ENCODE measurements around the gene RIMBP2.

Gene RIMBP2

GRCh38 chr12:130367003-130367402 lies 349.1 kb downstream of the RIMBP2 start (continued):
- TF ChIP-seq, protein P1, sequence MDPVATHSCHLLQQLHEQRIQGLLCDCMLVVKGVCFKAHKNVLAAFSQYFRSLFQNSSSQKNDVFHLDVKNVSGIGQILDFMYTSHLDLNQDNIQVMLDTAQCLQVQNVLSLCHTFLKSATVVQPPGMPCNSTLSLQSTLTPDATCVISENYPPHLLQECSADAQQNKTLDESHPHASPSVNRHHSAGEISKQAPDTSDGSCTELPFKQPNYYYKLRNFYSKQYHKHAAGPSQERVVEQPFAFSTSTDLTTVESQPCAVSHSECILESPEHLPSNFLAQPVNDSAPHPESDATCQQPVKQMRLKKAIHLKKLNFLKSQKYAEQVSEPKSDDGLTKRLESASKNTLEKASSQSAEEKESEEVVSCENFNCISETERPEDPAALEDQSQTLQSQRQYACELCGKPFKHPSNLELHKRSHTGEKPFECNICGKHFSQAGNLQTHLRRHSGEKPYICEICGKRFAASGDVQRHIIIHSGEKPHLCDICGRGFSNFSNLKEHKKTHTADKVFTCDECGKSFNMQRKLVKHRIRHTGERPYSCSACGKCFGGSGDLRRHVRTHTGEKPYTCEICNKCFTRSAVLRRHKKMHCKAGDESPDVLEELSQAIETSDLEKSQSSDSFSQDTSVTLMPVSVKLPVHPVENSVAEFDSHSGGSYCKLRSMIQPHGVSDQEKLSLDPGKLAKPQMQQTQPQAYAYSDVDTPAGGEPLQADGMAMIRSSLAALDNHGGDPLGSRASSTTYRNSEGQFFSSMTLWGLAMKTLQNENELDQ (tag by site-specific recombination; IDR thresholded peaks at IDR 0.05; ENCODE audit: low read depth), result no peak
- TF ChIP-seq ZNF138 (tag by site-specific recombination; IDR thresholded peaks at IDR 0.05; ENCODE audit: borderline replicate concordance), result no peak

GRCh38 chr12:130366159-130366558 lies 349.9 kb downstream of the RIMBP2 start:
- Histone ChIP-seq H3K36me3 (ENCODE audit: control insufficient read depth in 2 of 2, insufficient read depth in 1 of 2, low read length in 2 of 2) (no peaks in the 10 kb centered on the region), H3K9me3 (ENCODE audit: control insufficient read depth, insufficient read depth, low read depth, low read length) (no peaks in the 10 kb centered on the region), H3K27ac (ENCODE audit: extremely low read depth, low read depth, low read length) (no peak overlapping the region), H3K4me3 (ENCODE audit: low read depth, low read length) (no peak overlapping the region), H3K4me1 (ENCODE audit: control insufficient read depth, insufficient read depth, low read length) (no peaks in the 10 kb centered on the region)
- TF ChIP-seq, protein P2, sequence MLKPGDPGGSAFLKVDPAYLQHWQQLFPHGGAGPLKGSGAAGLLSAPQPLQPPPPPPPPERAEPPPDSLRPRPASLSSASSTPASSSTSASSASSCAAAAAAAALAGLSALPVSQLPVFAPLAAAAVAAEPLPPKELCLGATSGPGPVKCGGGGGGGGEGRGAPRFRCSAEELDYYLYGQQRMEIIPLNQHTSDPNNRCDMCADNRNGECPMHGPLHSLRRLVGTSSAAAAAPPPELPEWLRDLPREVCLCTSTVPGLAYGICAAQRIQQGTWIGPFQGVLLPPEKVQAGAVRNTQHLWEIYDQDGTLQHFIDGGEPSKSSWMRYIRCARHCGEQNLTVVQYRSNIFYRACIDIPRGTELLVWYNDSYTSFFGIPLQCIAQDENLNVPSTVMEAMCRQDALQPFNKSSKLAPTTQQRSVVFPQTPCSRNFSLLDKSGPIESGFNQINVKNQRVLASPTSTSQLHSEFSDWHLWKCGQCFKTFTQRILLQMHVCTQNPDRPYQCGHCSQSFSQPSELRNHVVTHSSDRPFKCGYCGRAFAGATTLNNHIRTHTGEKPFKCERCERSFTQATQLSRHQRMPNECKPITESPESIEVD (tag by site-specific recombination; IDR thresholded peaks at IDR 0.05), result no peak
- TF ChIP-seq, protein P3, sequence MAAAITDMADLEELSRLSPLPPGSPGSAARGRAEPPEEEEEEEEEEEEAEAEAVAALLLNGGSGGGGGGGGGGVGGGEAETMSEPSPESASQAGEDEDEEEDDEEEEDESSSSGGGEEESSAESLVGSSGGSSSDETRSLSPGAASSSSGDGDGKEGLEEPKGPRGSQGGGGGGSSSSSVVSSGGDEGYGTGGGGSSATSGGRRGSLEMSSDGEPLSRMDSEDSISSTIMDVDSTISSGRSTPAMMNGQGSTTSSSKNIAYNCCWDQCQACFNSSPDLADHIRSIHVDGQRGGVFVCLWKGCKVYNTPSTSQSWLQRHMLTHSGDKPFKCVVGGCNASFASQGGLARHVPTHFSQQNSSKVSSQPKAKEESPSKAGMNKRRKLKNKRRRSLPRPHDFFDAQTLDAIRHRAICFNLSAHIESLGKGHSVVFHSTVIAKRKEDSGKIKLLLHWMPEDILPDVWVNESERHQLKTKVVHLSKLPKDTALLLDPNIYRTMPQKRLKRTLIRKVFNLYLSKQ (tag by site-specific recombination; IDR thresholded peaks at IDR 0.05; ENCODE audit: borderline replicate concordance), result no peak
- no peak for TF ChIP-seq SP3 (tag by site-specific recombination; IDR thresholded peaks at IDR 0.05)
- TF ChIP-seq ZXDB (tag by site-specific recombination; IDR thresholded peaks at IDR 0.05), result no peak
- no peak for TF ChIP-seq ZNF266 (tag by site-specific recombination; IDR thresholded peaks at IDR 0.05; ENCODE audit: low read depth)
- TF ChIP-seq ZEB2 (tag by site-specific recombination; IDR thresholded peaks at IDR 0.05), result no peak
- TF ChIP-seq ZNF341 (tag by site-specific recombination; IDR thresholded peaks at IDR 0.05; ENCODE audit: low read depth), result no peak
- TF ChIP-seq GLIS1 (tag by site-specific recombination; IDR thresholded peaks at IDR 0.05), result no peak
- TF ChIP-seq MZF1 (tag by site-specific recombination; IDR thresholded peaks at IDR 0.05; ENCODE audit: borderline replicate concordance), result no peak
- no peak for TF ChIP-seq ZSCAN16 (tag by site-specific recombination; IDR thresholded peaks at IDR 0.05)
- no peak for TF ChIP-seq TRIM28 (IDR thresholded peaks at IDR 0.05; ENCODE audit: borderline replicate concordance, low read length)
- TF ChIP-seq ZNF223 (tag by site-specific recombination; IDR thresholded peaks at IDR 0.05), result no peak
- CTCF ChIA-PET, result no interaction called here
- POLR2A ChIA-PET, result no interaction called here

GRCh38 chr12:130364578-130364977 lies 351.5 kb downstream of the RIMBP2 start:
- POLR2A ChIA-PET, result no interaction called here
- Histone ChIP-seq H3K4me1 (ENCODE audit: control insufficient read depth, insufficient read depth, low read length) (no peaks in the 10 kb centered on the region), H3K36me3 (ENCODE audit: control insufficient read depth in 2 of 2, insufficient read depth in 1 of 2, low read length in 2 of 2) (no peaks in the 10 kb centered on the region), H3K27ac (ENCODE audit: extremely low read depth, low read depth, low read length) (no peak overlapping the region), H3K9me3 (ENCODE audit: control insufficient read depth, insufficient read depth, low read depth, low read length) (no peaks in the 10 kb centered on the region), H3K4me3 (ENCODE audit: low read depth, low read length) (no peak overlapping the region)
- CTCF ChIA-PET, result no interaction called here
- TF ChIP-seq ZNF473 (tag by site-specific recombination; IDR thresholded peaks at IDR 0.05), result no peak
- TF ChIP-seq, protein P4, sequence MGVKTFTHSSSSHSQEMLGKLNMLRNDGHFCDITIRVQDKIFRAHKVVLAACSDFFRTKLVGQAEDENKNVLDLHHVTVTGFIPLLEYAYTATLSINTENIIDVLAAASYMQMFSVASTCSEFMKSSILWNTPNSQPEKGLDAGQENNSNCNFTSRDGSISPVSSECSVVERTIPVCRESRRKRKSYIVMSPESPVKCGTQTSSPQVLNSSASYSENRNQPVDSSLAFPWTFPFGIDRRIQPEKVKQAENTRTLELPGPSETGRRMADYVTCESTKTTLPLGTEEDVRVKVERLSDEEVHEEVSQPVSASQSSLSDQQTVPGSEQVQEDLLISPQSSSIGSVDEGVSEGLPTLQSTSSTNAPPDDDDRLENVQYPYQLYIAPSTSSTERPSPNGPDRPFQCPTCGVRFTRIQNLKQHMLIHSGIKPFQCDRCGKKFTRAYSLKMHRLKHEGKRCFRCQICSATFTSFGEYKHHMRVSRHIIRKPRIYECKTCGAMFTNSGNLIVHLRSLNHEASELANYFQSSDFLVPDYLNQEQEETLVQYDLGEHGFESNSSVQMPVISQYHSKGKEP (tag by site-specific recombination; IDR thresholded peaks at IDR 0.05), result no peak
- TF ChIP-seq ZNF184 (tag by site-specific recombination; IDR thresholded peaks at IDR 0.05), result no peak
- TF ChIP-seq HOXC10 (CRISPR knock-in tag; IDR thresholded peaks at IDR 0.05), result no peak
- TF ChIP-seq ZNF544 (tag by site-specific recombination; IDR thresholded peaks at IDR 0.05), result no peak
- TF ChIP-seq, protein P5, sequence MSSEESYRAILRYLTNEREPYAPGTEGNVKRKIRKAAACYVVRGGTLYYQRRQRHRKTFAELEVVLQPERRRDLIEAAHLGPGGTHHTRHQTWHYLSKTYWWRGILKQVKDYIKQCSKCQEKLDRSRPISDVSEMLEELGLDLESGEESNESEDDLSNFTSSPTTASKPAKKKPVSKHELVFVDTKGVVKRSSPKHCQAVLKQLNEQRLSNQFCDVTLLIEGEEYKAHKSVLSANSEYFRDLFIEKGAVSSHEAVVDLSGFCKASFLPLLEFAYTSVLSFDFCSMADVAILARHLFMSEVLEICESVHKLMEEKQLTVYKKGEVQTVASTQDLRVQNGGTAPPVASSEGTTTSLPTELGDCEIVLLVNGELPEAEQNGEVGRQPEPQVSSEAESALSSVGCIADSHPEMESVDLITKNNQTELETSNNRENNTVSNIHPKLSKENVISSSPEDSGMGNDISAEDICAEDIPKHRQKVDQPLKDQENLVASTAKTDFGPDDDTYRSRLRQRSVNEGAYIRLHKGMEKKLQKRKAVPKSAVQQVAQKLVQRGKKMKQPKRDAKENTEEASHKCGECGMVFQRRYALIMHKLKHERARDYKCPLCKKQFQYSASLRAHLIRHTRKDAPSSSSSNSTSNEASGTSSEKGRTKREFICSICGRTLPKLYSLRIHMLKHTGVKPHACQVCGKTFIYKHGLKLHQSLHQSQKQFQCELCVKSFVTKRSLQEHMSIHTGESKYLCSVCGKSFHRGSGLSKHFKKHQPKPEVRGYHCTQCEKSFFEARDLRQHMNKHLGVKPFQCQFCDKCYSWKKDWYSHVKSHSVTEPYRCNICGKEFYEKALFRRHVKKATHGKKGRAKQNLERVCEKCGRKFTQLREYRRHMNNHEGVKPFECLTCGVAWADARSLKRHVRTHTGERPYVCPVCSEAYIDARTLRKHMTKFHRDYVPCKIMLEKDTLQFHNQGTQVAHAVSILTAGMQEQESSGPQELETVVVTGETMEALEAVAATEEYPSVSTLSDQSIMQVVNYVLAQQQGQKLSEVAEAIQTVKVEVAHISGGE (tag by site-specific recombination; conservative IDR thresholded peaks at IDR 0.05; ENCODE audit: low read depth), result no peak
- no peak for TF ChIP-seq ZNF610 (tag by site-specific recombination; IDR thresholded peaks at IDR 0.05; ENCODE audit: borderline replicate concordance)
- no peak for TF ChIP-seq ZNF639 (tag by site-specific recombination; IDR thresholded peaks at IDR 0.05)
- TF ChIP-seq ZNF791 (tag by site-specific recombination; IDR thresholded peaks at IDR 0.05), result no peak

All from HEK293 (cell line).